Thyroid gland (tissue), 4 donors: ENCODE measurements around the gene GBP2.

ENCODE experiments used
- POLR2A ChIP-seq, 2 donors: fragments of 450-650 bp; IDR thresholded peaks; one replicate each; pipeline ENCODE4 v1.6.1; 2017; ENCODE audit warnings: antibody characterized with exemption in 2 of 2, mild to moderate bottlenecking in 2 of 2, moderate library complexity in 1 of 2
- TF ChIP-seq, protein P1 (sequence below), 6 experiments: fragments of 200-600 bp in 3 of 6; fragments of 450-650 bp in 3 of 6; sonication (generic) in 3 of 6; IDR thresholded peaks; one replicate each; pipeline ENCODE4 v1.5.1; 2016 to 2019; ENCODE audit warnings: antibody characterized with exemption in 6 of 6, mild to moderate bottlenecking in 2 of 6, inconsistent platforms in 1 of 6, moderate library complexity in 1 of 6

DNA sequence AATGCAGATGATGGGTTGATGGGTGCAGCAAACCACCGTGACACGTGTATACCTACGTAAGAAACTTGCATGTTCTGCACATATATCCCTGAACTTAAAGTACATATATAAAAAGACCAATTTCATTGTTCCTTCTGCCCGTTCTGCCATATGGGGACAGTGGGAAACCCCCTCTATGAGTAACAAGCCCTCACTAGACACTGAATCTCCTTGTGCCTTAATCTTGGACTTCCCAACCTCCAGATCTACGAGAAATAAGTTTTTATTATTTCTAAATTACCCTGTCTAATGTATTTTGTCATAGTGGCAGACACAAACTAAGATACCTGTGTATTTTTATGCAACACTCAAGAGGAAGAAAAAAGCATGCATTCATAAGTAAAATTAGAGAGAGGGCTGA lies 39.9 kb upstream of the GBP2 start:
- TF ChIP-seq, protein P1, sequence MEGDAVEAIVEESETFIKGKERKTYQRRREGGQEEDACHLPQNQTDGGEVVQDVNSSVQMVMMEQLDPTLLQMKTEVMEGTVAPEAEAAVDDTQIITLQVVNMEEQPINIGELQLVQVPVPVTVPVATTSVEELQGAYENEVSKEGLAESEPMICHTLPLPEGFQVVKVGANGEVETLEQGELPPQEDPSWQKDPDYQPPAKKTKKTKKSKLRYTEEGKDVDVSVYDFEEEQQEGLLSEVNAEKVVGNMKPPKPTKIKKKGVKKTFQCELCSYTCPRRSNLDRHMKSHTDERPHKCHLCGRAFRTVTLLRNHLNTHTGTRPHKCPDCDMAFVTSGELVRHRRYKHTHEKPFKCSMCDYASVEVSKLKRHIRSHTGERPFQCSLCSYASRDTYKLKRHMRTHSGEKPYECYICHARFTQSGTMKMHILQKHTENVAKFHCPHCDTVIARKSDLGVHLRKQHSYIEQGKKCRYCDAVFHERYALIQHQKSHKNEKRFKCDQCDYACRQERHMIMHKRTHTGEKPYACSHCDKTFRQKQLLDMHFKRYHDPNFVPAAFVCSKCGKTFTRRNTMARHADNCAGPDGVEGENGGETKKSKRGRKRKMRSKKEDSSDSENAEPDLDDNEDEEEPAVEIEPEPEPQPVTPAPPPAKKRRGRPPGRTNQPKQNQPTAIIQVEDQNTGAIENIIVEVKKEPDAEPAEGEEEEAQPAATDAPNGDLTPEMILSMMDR (IDR thresholded peaks at IDR 0.05) = no peak
- no peak for TF ChIP-seq POLR2A (IDR thresholded peaks at IDR 0.05)
